Heart left ventricle (tissue), 13 donors: Measurements from ENCODE around the gene LSM14A.

ENCODE experiments used
- POLR2A ChIP-seq, 2 donors: fragments of 450-650 bp; IDR thresholded peaks; one replicate each; pipeline ENCODE4 v1.6.1; 2017; ENCODE audit warnings: antibody characterized with exemption in 2 of 2, mild to moderate bottlenecking in 2 of 2, moderate library complexity in 2 of 2
- TF ChIP-seq, protein P1 (sequence below), 12 donors: fragments of 200-600 bp; sonication (generic) in 4 of 12; IDR thresholded peaks; one replicate each; pipeline versions ENCODE4 v1.5.0 to v1.8.0; 2018 to 2022; ENCODE audit warnings: antibody characterized with exemption in 12 of 12, mild to moderate bottlenecking in 5 of 12
- donor health status: ischemic (EF 13 %, LVEDD 7.1; RV severe dilation, severe dysfunction).
- donor health status: DM: no; HTN: yes; CAD: no.
- donor health status: DM: no; HTN: no; CAD: no.
- donor health status: ischemic (EF 25% LVEDD 6.9; RV normal size, moderate dysfunction).
- donor health status: ischemic (EF 25% LVEDD 5.7; RV mildly dilated, moderate dysfunction).
- donor health status: ischemic (EF 35%, LVEDD 5.7; RV mildly dilated, moderate dysfunction).
- donor health status: nonischemic (EF 11% LVEDD 7.7; RV severe dilation, severe dysfunction).
- donor health status: DM: yes; HTN: yes; CAD: no.
- donor health status: PGD.
- donor health status: ischemic (EF 29% LVEDD 5.4; RV normal size, mild dysfunction).
- donor health status: nonischemic (EF 23%, LVEDD 6.1; RV moderate dilation, normal function).

DNA sequence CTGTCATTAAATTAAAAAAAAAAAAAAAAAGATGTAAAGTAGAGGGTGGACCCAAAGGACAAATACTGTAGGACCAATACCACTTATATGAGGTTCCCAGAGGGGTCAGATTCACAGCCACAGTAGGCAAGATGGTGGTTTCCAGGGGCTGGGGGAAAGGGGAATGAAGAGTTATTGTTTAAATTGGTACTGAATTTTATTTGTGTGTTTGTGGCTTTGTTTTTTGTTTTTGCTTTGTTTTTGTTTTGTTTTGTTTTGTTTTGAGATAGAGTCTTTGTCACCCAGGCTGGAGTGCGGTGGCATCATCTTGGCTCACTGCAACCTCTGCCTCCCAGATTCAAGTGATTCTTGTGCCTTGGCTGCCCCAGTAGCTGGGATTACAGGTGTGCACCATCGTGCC lies 17.9 kb upstream of the LSM14A start:
- no peak for TF ChIP-seq POLR2A (IDR thresholded peaks at IDR 0.05)
- TF ChIP-seq, protein P1, sequence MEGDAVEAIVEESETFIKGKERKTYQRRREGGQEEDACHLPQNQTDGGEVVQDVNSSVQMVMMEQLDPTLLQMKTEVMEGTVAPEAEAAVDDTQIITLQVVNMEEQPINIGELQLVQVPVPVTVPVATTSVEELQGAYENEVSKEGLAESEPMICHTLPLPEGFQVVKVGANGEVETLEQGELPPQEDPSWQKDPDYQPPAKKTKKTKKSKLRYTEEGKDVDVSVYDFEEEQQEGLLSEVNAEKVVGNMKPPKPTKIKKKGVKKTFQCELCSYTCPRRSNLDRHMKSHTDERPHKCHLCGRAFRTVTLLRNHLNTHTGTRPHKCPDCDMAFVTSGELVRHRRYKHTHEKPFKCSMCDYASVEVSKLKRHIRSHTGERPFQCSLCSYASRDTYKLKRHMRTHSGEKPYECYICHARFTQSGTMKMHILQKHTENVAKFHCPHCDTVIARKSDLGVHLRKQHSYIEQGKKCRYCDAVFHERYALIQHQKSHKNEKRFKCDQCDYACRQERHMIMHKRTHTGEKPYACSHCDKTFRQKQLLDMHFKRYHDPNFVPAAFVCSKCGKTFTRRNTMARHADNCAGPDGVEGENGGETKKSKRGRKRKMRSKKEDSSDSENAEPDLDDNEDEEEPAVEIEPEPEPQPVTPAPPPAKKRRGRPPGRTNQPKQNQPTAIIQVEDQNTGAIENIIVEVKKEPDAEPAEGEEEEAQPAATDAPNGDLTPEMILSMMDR (IDR thresholded peaks at IDR 0.05) = no peak
